B cell (primary cell): ENCODE results near the gene MORN1. TPM values are rescaled to one million over a fixed set of nuclear protein-coding genes. Genes with fewer than 3 reads are reported as not detected.

Source experiments
- ATAC-seq: fragments of 200-7000 bp; cut with Tn5 transposase; one replicate; pipeline ENCODE4 v1.10.0; 2021; ENCODE audit warnings: low read depth, mild to moderate bottlenecking, moderate number of reproducible peaks, moderate library complexity
- CTCF ChIA-PET: fragments of 350-600 bp; sonication (Branson Sonifier 250); formaldehyde crosslinking; loops from one replicate; lab custom pipeline; 2021; ENCODE audit warnings: antibody characterized with exemption, inconsistent platforms; lab: Charles Lee
- POLR2A ChIA-PET: fragments of 350-600 bp; sonication (Branson Sonifier 250); formaldehyde crosslinking; loops from one replicate; lab custom pipeline; 2021; ENCODE audit warnings: antibody characterized with exemption; lab: Charles Lee
- DNase-seq: peaks from one replicate; pipeline ENCODE4 v3.0.0; 2013
- H2AFZ ChIP-seq: 2 replicates; pipeline ENCODE4 v1.6.1; 2012; ENCODE audit warnings: mild to moderate bottlenecking, low read depth, low read length; ENCODE audit not compliant: insufficient read depth, poor library complexity, severe bottlenecking
- H3K27ac ChIP-seq, 2 donors: 1 replicate in 1 of 2; 2 replicates in 1 of 2; pipeline ENCODE4 v1.5.1; 2012 to 2013; ENCODE audit warnings: low read length in 2 of 2, mild to moderate bottlenecking in 2 of 2, moderate library complexity in 1 of 2
- H3K27me3 ChIP-seq, 4 experiments: fragments of 200-600 bp in 1 of 4; sonication (generic) in 1 of 4; replicated peaks in 1 of 4; 1 replicate in 2 of 4; 2 replicates in 2 of 4; pipeline versions ENCODE4 v1.6.1 to v1.7.0; 2013 to 2016; ENCODE audit warnings: low read length in 3 of 4, mild to moderate bottlenecking in 2 of 4, mixed read lengths in 1 of 4, moderate library complexity in 1 of 4; ENCODE audit not compliant: insufficient read depth in 4 of 4, control insufficient read depth in 3 of 4; ENCODE audit errors: control extremely low read depth in 1 of 4
- H3K36me3 ChIP-seq, 2 experiments: replicated peaks in 1 of 2; 1 replicate in 1 of 2; 2 replicates in 1 of 2; pipeline versions ENCODE4 v1.6.1 to v1.7.1; 2013; ENCODE audit warnings: low read length in 1 of 2; ENCODE audit not compliant: insufficient read depth in 2 of 2, control insufficient read depth in 1 of 2; ENCODE audit errors: control extremely low read depth in 1 of 2, extremely low read depth in 1 of 2
- H3K4me1 ChIP-seq, 2 donors: fragments of 200-600 bp in 1 of 2; sonication (generic) in 1 of 2; 1 replicate in 1 of 2; 2 replicates in 1 of 2; pipeline versions ENCODE4 v1.5.1 to v1.6.1; 2013 to 2017; ENCODE audit warnings: low read length in 2 of 2; ENCODE audit not compliant: control insufficient read depth in 2 of 2, insufficient read depth in 2 of 2
- H3K4me2 ChIP-seq: replicated peaks from 2 replicates; pipeline ENCODE3; 2012; ENCODE audit warnings: mild to moderate bottlenecking, low read depth, low read length; ENCODE audit not compliant: poor library complexity, severe bottlenecking
- H3K4me3 ChIP-seq, 5 experiments: fragments of 200-600 bp in 1 of 5; sonication (generic) in 1 of 5; 1 replicate in 3 of 5; 2 replicates in 2 of 5; pipeline versions ENCODE4 v1.5.1 to v1.7.0; 2011 to 2016; ENCODE audit warnings: low read length in 4 of 5, mild to moderate bottlenecking in 4 of 5, low read depth in 2 of 5, control low read depth in 1 of 5, moderate library complexity in 1 of 5; ENCODE audit not compliant: insufficient read depth in 1 of 5; ENCODE audit errors: control extremely low read depth in 1 of 5, extremely low read depth in 1 of 5
- H3K79me2 ChIP-seq: fragments of 200-600 bp; sonication (generic); one replicate; pipeline ENCODE4 v1.6.0; 2016; ENCODE audit warnings: low read length; ENCODE audit not compliant: control insufficient read depth, insufficient read depth
- H3K9ac ChIP-seq: fragments of 200-600 bp; sonication (generic); 2 replicates; pipeline ENCODE4 v1.6.1; 2017; ENCODE audit warnings: mild to moderate bottlenecking, low read length, moderate library complexity
- H3K9me3 ChIP-seq, 3 donors: one replicate each; pipeline versions ENCODE4 v1.6.1 to v1.7.1; 2013; ENCODE audit warnings: low read length in 2 of 3; ENCODE audit not compliant: control insufficient read depth in 2 of 3, insufficient read depth in 1 of 3; ENCODE audit errors: control extremely low read depth in 1 of 3
- H4K20me1 ChIP-seq: 2 replicates; pipeline ENCODE4 v1.6.0; 2012; ENCODE audit warnings: mild to moderate bottlenecking, low read length; ENCODE audit not compliant: insufficient read depth, control insufficient read depth, poor library complexity, severe bottlenecking
- H3K27ac Mint-ChIP-seq: one replicate; pipeline ENCODE4 v1.8.0; 2021; ENCODE audit warnings: mixed read lengths
- H3K27me3 Mint-ChIP-seq: one replicate; pipeline ENCODE4 v1.8.0; 2021; ENCODE audit warnings: mixed read lengths
- H3K4me1 Mint-ChIP-seq: one replicate; pipeline ENCODE4 v1.8.0; 2021; ENCODE audit warnings: mixed read lengths
- H3K4me3 Mint-ChIP-seq: one replicate; pipeline ENCODE4 v1.8.0; 2021; ENCODE audit warnings: mixed read lengths
- H3K9me3 Mint-ChIP-seq: one replicate; pipeline ENCODE4 v1.8.0; 2022; ENCODE audit warnings: mixed read lengths; ENCODE audit not compliant: insufficient read depth
- EZH2 ChIP-seq: IDR thresholded peaks from 2 replicates; pipeline ENCODE4 v1.6.1; 2012; ENCODE audit warnings: borderline replicate concordance, low read depth, mild to moderate bottlenecking, moderate library complexity, low read length; ENCODE audit not compliant: insufficient read depth, poor library complexity, severe bottlenecking
- WGBS: methylation state at CpG from one replicate; pipeline ENCODE4 v1.1.5; 2013; ENCODE audit warnings: missing lambda C conversion rate; ENCODE audit not compliant: insufficient coverage; 5-methylcytosine and 5-hydroxymethylcytosine counted together
- intact Hi-C: fragments of 100-400 bp; cut with micrococcal nuclease; formaldehyde crosslinking; loops from one replicate; pipeline ENCODE4 v1.10.0; 2022
- polyA plus RNA-seq: library from polyadenylated mRNA; depleted of rRNA; stranded (reverse); fragments of >200 nt; gene quantifications from 2 replicates; pipeline ENCODE4 v1.2.3, GENCODE V29; 2012
- total RNA-seq, 2 donors: library from RNA; stranded (reverse); fragments of 120-200 nt in 1 of 2; gene quantifications; 1 replicate in 1 of 2; 2 replicates in 1 of 2; pipeline versions ENCODE4 v1.2.3 to v1.2.4, GENCODE V29; 2013 to 2022
- TF ChIP-seq, protein P1 (sequence below): fragments of 200-600 bp; IDR thresholded peaks from one replicate; pipeline ENCODE4 v1.8.0; 2022; ENCODE audit warnings: antibody characterized with exemption, mild to moderate bottlenecking

Gene MORN1
- total and polyA plus RNA-seq, 2 donors (not counting 1 experiment from before 2014, with no cell fraction given), result 10.2 to 32.6 TPM

DNA sequence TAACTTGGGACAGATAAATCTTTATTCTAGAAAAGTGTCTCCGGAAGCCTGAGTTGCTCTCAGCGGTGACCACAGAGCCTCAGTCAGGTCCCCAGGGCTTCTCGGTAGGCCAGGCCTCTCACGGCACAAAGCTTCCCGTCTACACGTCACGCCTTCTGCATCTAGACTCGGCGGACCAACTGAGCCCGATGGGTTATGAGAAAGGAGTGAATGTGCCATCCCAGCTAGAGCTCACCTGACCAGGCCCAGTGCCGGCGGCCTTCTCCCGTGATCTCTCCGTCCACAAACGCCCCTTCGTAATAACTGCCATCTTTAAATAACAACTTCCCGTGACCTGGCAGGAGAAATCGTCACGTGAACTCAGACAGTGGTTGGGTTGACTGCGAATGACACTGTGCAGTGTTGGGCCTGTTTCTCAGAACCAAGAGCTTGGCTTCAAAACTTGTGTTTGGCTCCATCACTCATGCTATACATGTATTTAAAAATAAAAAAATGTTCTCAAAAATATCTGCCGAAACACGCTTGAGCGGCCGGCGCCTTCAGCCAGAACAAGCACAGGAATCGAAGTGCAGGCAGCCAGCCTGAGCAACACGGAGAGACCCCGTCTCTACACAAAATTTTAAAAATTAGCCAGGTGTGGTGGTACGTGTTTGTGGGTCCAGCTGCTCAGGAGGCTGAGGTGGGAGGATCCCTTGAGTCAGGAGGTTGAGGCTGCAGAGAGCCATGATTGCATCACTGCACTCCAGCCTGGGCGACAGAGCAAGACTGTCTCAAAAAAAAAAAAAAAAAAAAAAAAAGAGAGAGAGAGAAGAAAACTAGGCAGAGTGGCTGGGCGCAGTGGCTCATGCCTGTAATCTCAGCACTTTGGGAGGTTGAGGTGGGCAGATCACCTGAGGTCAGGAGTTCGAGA lies 3.1 kb downstream of the MORN1 start:
- Mint-ChIP-seq H3K9me3 (no peaks in the 10 kb centered on the region), H3K4me3 (peak overlapping the region; percentile 78), H3K4me1 (peaks cover 28% of the 10 kb centered on the region), H3K27ac (peak overlapping the region; percentile 92), H3K27me3 (no peaks in the 10 kb centered on the region)
- peak overlapping the region in 1 of 5 experiments; percentile 19 for H3K4me3 ChIP-seq
- TF ChIP-seq EZH2, result no peak
- TF ChIP-seq, protein P1, sequence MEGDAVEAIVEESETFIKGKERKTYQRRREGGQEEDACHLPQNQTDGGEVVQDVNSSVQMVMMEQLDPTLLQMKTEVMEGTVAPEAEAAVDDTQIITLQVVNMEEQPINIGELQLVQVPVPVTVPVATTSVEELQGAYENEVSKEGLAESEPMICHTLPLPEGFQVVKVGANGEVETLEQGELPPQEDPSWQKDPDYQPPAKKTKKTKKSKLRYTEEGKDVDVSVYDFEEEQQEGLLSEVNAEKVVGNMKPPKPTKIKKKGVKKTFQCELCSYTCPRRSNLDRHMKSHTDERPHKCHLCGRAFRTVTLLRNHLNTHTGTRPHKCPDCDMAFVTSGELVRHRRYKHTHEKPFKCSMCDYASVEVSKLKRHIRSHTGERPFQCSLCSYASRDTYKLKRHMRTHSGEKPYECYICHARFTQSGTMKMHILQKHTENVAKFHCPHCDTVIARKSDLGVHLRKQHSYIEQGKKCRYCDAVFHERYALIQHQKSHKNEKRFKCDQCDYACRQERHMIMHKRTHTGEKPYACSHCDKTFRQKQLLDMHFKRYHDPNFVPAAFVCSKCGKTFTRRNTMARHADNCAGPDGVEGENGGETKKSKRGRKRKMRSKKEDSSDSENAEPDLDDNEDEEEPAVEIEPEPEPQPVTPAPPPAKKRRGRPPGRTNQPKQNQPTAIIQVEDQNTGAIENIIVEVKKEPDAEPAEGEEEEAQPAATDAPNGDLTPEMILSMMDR, result no peak
- intact Hi-C loops, result no loop called here
- H3K9ac ChIP-seq, result peak overlapping the region; percentile 19
- H4K20me1 ChIP-seq, result peaks cover 12% of the 10 kb centered on the region
- ATAC-seq, result no peak
- ChIA-PET CTCF (interaction anchor here (1.0 to 1.6 kb wide), 3 partner anchors 73 to 193 kb away, joined by 3 to 7 read pairs (median 3); partner anchors contain the start of gene FAAP20), POLR2A (interaction anchor here (0.7 kb wide), 1 partner anchor 159 kb away, joined by 5 read pairs; no protein-coding TSS in a partner anchor)
- H3K79me2 ChIP-seq, result peaks cover 27% of the 10 kb centered on the region
- no peaks in the 10 kb centered on the region for H3K9me3 ChIP-seq
- peak overlapping the region; percentile 43 for H3K4me2 ChIP-seq
- peak overlapping the region; percentile 54 to 74 for H3K27ac ChIP-seq
- H2AFZ ChIP-seq, result no peak overlapping the region
- DNase-seq, result peak; percentile 56
- H3K4me1 ChIP-seq, result peaks cover 18 to 35% of the 10 kb centered on the region in 2 donors
- no peaks in the 10 kb centered on the region for H3K27me3 ChIP-seq
- 81% methylated on average over 13 of the region's 32 CpGs for WGBS
- peaks cover 0 to 6% of the 10 kb centered on the region in 2 experiments for H3K36me3 ChIP-seq
